T-helper 9 cell (primary cell): Measurements from ENCODE around the gene SLC1A2.

ENCODE experiments used
- DNase-seq: peaks from one replicate; pipeline ENCODE4 v3.0.0-alpha.2; 2020

Gene SLC1A2

GRCh38 chr11:35412285-35412684, 7.1 kb downstream of the SLC1A2 start:
- DNase-seq: no peak

DNA sequence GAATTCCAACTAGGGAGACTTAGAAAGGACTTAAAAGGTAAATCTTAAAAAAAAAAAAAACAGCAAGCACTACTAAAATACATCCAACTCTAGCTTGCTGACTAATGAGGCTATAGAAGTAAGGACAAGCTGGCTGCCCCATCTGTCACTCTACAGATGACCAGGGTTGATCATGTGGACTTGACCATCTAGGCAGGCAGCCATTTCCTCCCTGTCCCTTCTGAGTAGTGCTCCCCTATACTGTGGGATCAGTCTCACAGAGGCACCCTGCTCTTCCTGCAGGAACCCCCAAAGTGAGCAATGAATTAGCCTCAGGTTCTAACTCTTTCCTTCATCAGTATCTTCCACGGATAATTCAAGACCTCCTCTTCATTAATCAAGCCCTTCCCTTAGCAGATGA, 12.3 kb downstream of the SLC1A2 start:
- DNase-seq: no peak

GRCh38 chr11:35404388-35404775, 15.0 kb downstream of the SLC1A2 start:
- DNase-seq: no peak

- no peak for DNase-seq
Observed at GRCh38 chr11:35403765-35404387, 15.5 kb downstream of the SLC1A2 start.

DNA sequence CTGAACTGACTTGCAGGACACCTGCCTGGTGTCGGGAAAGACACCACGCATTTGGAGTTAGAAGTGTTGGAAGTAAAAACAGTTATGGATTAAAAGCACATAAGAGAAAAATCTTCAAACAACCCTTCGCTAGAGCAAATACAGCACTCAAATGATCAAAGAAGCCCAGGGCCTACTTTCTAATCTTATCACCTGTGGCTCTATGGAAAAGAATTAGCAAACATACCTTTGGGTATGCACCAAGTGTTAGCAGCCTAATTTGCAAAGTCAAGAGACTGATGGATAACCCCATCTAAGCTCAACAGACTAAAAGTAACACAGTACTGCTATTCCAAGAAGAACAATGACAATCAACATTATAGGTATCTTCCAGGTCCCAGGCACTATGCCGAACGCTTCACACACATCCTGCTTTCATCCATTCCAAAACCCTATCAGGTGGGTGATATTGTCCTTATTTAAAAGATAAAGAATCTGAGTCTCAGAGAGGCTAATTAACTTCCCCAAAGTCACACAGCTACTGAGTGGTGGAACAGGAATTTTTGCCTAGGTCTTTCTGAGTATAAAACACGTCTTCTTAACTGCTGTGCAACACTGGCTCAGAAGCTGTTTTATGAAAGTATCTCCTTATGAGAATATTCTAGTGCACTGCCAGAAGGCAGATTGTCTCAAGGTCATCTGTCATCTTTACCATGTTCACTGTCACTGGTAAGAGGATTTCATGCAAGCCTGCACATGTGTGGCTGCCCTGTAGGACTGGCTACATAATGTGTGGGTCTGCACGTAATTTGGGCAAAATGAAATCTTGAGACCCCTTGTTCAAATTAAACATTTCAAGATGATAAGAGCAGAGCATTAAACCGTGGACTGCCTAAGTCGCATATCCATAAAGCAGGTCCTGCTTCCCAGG, 16.4 kb downstream of the SLC1A2 start:
- DNase-seq: no peak

GRCh38 chr11:35398881-35399280, 20.5 kb downstream of the SLC1A2 start:
- no peak for DNase-seq

DNA sequence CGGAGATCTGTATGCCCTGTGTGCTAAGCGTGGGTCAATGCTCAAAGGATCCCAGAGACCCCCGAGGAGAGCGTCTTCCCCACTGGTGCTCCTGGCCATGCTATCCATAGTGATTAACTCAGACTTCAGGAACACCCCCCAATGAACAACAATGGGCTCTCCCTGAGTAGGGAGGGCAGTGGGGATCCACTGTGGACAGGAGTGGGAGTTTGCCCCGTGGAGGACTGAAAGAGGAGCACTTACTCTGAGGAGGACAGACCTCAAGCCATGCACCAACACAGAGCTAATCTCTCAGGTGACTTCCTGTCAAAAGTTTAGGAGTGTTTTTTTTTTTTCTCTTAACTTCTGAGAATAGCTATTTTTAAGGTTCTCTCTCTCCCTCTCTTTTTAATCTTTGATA, 24.4 kb downstream of the SLC1A2 start:
- no peak for DNase-seq

- no peak for DNase-seq
Observed at GRCh38 chr11:35393098-35393497, 26.3 kb downstream of the SLC1A2 start.

DNA sequence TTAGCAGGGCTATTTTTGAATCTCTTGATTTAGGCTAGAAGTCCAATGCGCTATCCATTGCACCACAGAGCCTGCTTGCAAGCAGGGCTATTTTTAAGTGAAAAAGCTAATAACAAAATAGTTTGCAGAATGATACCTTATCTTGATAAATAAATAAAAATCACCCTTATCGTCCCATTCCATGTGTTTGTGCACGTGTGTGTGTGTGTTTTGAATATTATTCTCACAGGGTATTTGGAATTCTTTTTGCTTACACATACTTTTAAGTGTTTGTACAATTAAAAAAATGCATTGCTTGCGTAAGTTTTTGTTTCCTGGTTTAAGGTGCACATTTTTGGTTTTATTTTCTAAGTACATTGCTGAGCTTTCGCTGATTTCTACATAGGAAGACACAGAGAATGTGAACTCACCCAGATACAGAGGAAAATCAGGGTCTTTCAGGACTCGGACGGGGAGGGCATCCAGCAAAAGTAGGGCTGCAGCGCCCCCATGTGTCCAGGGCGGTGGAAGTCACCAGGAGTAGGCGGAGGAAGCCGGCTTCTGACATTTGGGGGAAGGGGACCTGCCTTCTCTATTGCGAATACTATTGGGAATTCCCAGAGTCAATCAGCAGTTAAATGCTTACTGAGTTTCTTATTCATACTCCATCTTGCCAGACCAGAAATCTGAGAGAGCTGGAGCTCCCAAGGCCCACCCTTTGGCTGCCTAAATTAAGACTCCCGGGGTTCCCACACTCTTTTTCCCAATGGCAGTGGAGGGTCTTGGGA, 27.3 kb downstream of the SLC1A2 start:
- peak; percentile 93 for DNase-seq

DNA sequence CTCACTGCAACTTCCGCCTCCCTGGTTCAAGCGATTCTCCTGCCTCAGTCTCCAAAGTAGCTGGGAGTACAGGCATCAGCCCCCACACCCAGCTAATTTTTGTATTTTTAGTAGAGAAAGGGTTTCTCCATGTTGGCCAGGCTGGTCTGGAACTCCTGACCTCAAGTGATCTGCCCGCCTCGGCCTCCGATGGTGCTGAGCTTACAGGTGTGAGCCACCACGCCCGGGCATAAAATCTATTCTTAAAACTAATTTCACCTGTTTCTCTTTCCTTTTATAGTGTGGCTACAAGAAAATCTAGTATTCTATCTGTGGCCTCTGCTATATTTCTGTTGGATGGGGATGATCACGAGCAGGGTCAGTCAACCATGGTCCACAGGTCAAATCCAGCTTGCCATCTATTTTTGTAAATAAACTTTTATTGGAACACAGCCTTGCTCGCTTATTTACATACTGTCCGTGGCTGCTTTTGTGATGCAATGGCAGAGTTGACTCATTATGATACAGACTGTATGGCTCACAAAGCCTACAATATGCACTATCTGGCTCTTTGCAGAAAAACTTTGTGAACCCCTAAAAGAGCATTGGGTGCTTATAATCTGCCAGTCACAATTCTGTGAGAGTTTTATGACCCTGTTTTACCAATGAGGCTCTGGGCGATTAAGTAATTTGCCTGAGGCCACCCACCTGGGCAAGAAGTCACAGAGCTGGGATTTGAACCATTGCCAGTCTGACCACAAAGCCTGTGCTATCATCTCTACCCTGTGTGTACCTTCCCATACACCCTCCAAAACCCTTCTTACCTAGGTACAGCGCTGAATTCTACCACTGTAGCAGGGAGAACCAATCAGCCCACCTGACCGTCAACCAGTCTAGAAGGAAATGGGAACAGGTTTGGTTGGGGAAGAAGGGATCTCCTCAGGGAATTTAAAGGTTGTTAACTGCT, 28.3 kb downstream of the SLC1A2 start:
- DNase-seq: no peak

GRCh38 chr11:35389897-35390465, 29.4 kb downstream of the SLC1A2 start:
- DNase-seq: no peak

DNA sequence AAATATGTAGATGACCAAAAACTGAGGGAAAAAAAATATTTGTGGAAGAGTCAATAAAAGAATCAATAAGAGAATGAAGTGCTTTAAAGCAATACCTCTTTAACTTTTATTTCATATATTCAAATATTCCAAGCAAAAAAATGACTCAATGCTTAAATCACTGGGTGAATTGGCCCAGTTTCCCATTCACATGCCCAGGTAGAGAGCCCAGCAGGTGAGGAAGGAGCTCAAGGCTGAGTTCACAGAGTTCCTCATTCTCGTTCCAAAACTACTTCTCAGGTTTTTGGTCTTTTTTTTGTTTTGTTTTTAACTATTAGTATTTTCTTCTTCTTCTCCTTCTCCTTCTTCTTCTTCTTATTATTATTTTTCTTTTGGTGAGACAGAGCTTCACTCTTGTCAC, 30.2 kb downstream of the SLC1A2 start:
- DNase-seq: no peak

- DNase-seq: no peak
Observed at GRCh38 chr11:35388061-35388460, 31.3 kb downstream of the SLC1A2 start.

DNA sequence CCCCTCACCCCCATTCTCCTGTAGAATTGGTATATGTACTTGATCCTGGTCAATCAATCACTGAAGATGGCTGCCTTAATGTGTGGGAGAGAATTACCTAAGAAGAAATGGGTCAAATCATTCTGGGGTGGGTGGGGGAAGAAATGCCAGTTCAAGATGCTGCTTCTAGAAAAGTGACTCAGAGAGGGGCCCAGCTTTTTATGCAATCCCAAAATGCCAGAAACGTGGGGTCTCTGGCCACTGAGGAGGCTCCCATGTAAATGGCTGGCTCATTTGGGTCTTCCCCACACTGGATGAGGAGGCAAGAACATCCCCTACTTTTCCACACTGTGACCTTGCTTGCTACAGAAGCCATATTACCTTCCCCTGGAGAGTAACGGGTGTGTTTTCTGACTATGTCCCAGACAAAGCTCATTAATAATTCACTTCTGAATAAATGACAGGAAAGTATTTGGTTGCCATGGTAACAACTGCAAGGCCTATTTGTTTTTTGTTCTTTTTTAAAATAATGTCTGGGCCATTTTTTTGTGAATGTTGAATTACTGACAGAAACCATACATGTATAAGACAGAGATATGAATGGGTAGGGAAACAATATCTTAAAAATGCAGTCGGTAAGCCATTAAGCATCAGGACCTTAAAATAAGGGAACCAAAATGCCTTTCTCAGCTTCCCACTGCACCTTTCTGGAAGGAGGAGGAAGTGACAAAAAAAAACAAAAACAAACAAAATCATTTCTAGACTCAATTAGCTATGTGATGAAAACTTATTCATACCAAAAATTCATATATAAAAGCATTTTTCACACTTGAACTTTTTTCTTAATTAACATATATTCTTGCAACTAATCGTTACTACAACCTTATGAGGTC, 32.0 kb downstream of the SLC1A2 start:
- DNase-seq: no peak

DNA sequence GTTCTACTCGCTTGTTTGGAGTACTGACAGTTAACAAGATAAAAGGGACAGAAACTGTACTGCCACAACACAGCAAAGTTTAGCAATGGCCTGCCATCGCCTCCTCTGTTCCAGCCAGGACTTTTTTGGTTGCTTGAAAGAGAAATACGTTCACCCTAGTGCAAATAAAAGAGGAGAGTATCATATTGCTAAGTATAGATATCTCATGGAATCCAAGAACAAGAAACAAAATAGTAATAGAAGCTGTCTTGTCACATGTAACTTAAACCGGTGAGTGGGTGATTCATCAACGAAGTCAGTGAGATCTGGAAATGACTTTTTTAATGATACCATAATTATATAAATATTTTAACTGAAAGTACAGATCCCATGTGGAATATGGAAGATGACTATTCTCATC, 35.4 kb downstream of the SLC1A2 start:
- no peak for DNase-seq

DNA sequence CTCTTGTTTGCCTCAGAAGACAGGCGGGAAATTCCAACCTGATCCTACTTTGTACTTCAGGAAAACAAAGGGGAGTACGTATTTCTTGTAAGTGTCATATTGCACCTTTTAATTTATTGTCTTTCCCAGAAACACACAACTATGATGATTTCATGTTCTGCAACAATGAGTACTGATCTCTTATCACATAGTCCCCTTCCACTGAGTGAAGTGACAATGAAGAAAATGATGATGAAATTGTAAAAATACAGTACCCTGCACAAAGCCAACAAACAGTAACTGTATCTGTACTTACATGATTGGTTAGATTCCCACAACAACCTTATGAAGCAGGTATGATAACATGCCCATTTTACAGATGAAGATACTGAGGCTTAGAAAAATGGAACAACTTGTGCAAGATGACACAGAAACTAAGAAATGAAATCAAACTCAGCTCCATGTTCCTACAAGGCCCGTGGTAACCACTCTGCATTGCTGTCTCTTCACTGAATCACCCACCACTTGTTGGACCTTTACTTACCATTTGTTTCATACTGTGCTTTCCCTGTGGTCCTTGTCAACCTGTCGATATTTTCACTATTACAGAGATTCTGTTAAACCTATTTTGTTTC, 37.5 kb downstream of the SLC1A2 start:
- DNase-seq: no peak

DNA sequence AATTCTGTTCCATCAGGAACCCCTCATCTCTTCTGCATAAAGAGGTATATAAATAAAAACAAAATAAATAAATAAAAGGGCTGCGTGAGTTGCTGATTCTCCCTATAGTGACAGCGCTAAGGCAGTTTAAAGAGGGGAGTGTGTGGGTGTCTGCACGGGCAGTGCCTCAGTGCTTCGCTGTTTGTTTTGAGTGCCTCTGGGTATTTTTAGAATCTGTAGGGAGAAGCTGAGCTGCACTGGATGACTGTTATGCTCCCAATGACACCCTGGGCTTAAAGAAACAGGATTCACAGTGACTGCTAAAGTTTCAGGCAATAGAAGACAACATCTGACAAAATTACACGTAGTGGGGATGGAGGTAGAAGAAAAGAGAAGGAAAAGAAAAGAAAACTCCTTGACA, 38.8 kb downstream of the SLC1A2 start:
- no peak for DNase-seq

- no peak for DNase-seq
Observed at GRCh38 chr11:35377262-35377661, 42.1 kb downstream of the SLC1A2 start.

DNA sequence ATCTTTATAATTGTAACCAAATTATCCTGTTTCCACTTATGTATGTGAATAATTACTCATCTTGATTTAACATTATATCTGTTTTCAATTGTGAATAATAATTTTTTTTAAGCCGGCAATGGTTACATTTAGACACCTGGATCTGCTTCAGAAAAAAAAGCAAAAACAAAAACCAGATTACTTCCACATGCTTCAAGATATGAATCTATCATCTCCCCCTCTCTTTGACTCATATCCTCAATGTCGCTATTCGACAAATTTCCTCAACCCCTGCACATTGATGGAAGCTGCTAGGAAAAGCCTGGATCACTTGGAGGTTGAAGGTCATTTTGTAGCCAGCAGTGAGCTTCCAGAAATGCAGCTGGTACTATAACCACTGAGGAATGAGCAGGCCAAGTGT, 42.7 kb downstream of the SLC1A2 start:
- no peak for DNase-seq

DNA sequence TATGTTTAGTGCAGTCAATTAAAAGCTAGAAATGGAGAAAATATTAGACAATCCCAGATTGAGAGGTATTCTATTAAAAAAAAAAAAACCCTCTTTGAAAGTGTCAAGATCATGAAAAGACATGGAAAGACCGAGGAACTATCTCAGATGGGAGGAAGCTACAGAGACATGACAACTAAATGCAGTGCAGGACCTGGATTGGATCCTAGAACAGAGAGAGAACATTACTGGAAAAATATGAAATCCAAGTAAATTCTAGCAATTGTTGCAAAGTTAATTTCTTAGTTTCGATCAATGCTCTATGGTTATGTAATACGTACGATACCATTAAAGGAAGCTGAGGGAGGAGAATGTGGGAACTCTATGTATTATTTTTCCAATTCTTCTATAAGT, 43.2 kb downstream of the SLC1A2 start:
- DNase-seq: no peak
